GM08714 (cell line): ENCODE data around the gene GSG1L.

Experiments
- H3K4me3 ChIP-seq: fragments of 200-500 bp; sonication (Bioruptor generic); 2 replicates; pipeline ENCODE4 v1.5.1; 2014; ENCODE audit warnings: mild to moderate bottlenecking, low read length, inconsistent platforms
- ZNF274 ChIP-seq: IDR thresholded peaks from 2 replicates; pipeline ENCODE4 v1.6.1; 2012; ENCODE audit warnings: mild to moderate bottlenecking, low read depth, low read length

Gene GSG1L

GRCh38 chr16:27839419-27839818 is 224.1 kb downstream of the GSG1L start:
- no peak overlapping the region for H3K4me3 ChIP-seq
- no peak for TF ChIP-seq ZNF274

- H3K4me3 ChIP-seq, result no peak overlapping the region
- no peak for TF ChIP-seq ZNF274
Observed at GRCh38 chr16:27838536-27839175, 224.9 kb downstream of the GSG1L start.

GRCh38 chr16:27829975-27830374 is 233.5 kb downstream of the GSG1L start:
- no peak for TF ChIP-seq ZNF274
- no peak overlapping the region for H3K4me3 ChIP-seq

- no peak for TF ChIP-seq ZNF274
- no peak overlapping the region for H3K4me3 ChIP-seq
Observed at GRCh38 chr16:27828671-27829070, 234.8 kb downstream of the GSG1L start.

- no peak overlapping the region for H3K4me3 ChIP-seq
- no peak for TF ChIP-seq ZNF274
Observed at GRCh38 chr16:27827765-27828164, 235.7 kb downstream of the GSG1L start.

GRCh38 chr16:27826893-27827289 is 236.6 kb downstream of the GSG1L start:
- TF ChIP-seq ZNF274, result no peak

GRCh38 chr16:27826081-27826892 is 237.2 kb downstream of the GSG1L start:
- no peak for TF ChIP-seq ZNF274
- H3K4me3 ChIP-seq, result no peak overlapping the region

More at GRCh38 chr16:27826893-27827289, 236.6 kb downstream of the GSG1L start:
- H3K4me3 ChIP-seq, result no peak overlapping the region

GRCh38 chr16:27824786-27825185 is 238.7 kb downstream of the GSG1L start:
- no peak overlapping the region for H3K4me3 ChIP-seq
- TF ChIP-seq ZNF274, result no peak

GRCh38 chr16:27824006-27824405 is 239.5 kb downstream of the GSG1L start:
- no peak overlapping the region for H3K4me3 ChIP-seq
- TF ChIP-seq ZNF274, result no peak

- no peak overlapping the region for H3K4me3 ChIP-seq
- no peak for TF ChIP-seq ZNF274
Observed at GRCh38 chr16:27823421-27823820, 240.1 kb downstream of the GSG1L start.

- no peak overlapping the region for H3K4me3 ChIP-seq
- no peak for TF ChIP-seq ZNF274
Observed at GRCh38 chr16:27822996-27823395, 240.5 kb downstream of the GSG1L start.

GRCh38 chr16:27822529-27822928 is 241.0 kb downstream of the GSG1L start:
- no peak overlapping the region for H3K4me3 ChIP-seq
- no peak for TF ChIP-seq ZNF274

- TF ChIP-seq ZNF274, result no peak
- no peak overlapping the region for H3K4me3 ChIP-seq
Observed at GRCh38 chr16:27820646-27821345, 242.7 kb downstream of the GSG1L start.

- TF ChIP-seq ZNF274, result no peak
- no peak overlapping the region for H3K4me3 ChIP-seq
Observed at GRCh38 chr16:27819881-27820610, 243.5 kb downstream of the GSG1L start.
